Fibroblast of pulmonary artery (primary cell): ENCODE measurements around the gene HPD.

ENCODE experiments used
- DNase-seq: peaks from one replicate; pipeline ENCODE4 v3.0.0-alpha.2; 2010; ENCODE audit warnings: low read depth
- H3K4me3 ChIP-seq: replicated peaks from 2 replicates; pipeline ENCODE4 v1.5.1; 2011; ENCODE audit warnings: low read depth, mild to moderate bottlenecking, control low read depth, low read length, moderate library complexity
- TF ChIP-seq, protein P1 (sequence below): IDR thresholded peaks from 2 replicates; pipeline ENCODE4 v1.5.1; 2011; ENCODE audit warnings: mild to moderate bottlenecking, control low read depth, low read length, inconsistent platforms; ENCODE audit errors: missing control alignments

The HPD gene

DNA sequence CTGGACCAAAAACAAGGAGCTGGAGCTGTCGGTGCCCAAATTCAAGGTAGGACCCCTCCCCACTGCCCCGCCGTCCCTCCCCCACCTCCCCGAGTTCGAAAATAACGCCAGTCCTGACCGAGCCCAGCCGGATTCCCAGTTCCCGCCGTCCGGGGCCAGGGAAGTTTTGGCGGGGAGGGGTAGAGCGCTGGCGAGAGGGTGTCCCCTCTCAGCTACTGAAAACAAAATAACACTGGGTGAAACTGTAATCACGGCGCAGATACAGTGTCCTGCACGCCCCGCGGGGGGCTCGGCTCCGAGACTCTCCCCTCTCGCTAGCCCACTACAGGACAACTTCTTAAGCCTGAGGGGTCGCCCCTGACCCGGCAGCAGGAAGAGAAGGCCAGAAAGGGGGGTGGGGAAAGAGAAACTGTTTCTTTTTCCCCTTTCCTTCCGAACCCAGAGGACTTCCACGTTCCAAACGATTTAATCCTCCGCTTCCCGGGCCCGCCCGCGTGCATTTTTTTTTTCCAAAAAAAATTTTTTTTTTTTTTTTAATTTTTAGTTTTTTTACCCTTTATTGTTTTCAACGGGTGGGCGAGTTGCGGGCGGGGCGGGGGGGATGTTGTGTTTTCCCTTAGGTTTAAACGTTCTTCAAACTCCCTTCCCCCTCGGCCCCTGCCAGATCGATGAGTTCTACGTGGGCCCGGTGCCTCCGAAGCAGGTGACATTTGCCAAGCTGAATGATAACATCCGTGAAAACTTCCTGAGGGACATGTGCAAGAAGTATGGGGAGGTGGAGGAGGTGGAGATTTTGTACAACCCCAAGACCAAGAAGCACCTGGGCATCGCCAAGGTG, 53.3 kb downstream of the HPD start:
- TF ChIP-seq, protein P1, sequence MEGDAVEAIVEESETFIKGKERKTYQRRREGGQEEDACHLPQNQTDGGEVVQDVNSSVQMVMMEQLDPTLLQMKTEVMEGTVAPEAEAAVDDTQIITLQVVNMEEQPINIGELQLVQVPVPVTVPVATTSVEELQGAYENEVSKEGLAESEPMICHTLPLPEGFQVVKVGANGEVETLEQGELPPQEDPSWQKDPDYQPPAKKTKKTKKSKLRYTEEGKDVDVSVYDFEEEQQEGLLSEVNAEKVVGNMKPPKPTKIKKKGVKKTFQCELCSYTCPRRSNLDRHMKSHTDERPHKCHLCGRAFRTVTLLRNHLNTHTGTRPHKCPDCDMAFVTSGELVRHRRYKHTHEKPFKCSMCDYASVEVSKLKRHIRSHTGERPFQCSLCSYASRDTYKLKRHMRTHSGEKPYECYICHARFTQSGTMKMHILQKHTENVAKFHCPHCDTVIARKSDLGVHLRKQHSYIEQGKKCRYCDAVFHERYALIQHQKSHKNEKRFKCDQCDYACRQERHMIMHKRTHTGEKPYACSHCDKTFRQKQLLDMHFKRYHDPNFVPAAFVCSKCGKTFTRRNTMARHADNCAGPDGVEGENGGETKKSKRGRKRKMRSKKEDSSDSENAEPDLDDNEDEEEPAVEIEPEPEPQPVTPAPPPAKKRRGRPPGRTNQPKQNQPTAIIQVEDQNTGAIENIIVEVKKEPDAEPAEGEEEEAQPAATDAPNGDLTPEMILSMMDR: no peak
- no peak for DNase-seq
- H3K4me3 ChIP-seq: peak overlapping the region; percentile 78

DNA sequence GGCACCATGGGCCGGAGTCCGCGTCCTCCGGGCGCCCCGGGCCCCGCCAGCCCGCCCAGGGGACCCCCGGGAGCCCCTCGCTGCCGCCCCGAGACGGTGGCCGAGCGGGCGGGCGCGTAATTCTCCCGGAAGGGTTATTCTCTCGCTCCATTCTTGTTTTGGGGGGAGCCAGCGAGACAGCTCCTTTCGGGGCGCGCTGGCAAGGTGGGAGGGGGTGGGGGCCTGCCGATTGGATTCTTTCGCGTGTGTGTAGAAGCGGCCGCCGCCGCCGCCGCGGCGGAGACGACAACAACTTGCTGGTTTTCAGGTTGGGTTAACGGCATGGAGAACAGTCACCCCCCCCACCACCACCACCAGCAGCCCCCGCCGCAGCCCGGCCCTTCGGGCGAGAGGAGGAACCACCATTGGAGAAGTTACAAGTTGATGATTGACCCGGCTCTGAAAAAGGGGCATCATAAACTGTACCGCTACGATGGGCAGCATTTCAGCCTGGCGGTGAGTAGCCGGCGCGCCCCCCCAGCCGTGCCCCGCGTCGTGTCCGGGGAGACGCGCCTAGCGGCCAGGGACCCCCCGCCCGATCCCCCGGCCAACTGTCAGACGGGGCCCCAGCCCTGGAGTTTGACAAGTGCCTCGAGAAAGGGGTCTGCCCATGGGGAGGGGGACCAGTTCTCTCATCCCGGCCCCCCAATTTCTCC, 54.1 kb downstream of the HPD start:
- TF ChIP-seq, protein P1: no peak
- no peak for DNase-seq
- peak overlapping the region; percentile 78 for H3K4me3 ChIP-seq

DNA sequence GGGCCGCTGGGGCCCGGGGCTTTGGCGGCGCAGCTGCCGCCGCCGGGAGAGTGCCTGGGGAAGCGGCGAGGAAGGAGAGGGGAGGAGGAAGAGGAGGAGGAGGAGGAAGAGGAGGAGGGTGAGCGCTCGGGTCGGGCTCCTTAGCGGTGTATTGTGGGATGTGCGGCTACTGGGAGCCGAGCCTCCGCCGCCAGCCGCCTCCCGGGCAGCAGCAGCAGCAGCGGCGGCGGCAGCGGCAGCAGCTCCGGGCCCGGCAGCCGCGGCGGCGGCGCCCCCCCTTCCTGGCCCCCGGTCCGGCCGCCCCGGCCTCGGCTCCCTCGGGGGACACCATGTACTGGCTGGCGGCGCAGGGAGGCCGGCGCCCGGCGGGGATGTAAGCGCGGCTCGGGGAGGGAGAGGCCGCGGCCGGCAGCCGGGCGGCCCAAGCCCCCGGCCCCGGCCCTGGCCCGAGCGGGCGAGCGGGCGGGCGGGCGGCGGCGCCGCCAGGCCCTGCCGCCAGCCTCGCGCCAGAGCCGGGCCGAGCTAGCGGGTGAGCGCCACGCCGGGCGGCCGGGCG, 54.7 kb downstream of the HPD start, which contains the start of gene SETD1B:
Gene SETD1B, plus strand, starts transcription at position 149 of the 556 bp plus-strand sequence. CDS start 729 bp downstream, outside the sequence.
- peak; percentile 64 for DNase-seq
- peak within 1 kb of the TSS; percentile 78 for H3K4me3 ChIP-seq
- TF ChIP-seq, protein P1: no peak

DNA sequence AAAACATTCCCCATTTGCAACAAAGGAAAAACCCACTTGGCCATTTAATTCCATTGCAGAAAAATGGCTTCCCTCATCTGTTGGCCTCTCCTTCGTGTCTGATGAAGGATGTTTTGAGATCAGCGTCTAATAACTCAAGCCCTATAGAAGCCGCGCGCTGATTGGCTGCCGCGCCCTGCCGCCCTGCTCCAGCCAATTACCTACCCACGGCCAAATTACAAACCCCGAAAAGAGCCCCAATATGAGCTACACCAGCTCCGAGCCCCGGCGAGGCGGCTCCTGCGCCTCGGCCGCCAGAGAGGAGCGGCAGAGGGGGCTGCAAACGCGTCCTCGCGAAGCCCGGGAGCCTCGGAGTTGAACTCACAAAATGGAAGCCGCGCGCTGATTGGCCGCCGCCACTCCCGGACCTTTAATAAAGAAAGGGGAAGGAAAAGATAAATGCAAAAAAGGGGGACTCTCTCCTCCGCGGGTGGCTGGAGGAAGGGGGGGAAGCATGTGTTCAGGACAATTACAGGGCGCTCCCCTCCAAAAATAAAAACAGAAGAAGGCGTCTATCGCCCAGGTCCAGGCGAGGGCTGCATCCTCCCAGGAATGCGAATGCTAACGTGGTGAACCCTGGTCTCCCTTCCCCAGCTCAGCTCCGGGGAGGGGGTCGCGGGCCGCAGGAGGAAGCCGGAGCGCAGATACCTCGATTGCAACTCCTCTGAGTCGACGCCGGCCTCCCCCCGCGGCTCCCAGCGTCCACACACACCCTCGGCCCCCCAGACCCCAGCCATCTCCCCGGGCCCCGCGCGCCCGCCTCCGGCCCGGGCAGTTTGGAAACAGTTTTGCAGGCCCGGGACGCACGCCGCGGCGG, 55.6 kb downstream of the HPD start:
- peak overlapping the region; percentile 78 for H3K4me3 ChIP-seq
- DNase-seq: peak; percentile 97
- TF ChIP-seq, protein P1: no peak

DNA sequence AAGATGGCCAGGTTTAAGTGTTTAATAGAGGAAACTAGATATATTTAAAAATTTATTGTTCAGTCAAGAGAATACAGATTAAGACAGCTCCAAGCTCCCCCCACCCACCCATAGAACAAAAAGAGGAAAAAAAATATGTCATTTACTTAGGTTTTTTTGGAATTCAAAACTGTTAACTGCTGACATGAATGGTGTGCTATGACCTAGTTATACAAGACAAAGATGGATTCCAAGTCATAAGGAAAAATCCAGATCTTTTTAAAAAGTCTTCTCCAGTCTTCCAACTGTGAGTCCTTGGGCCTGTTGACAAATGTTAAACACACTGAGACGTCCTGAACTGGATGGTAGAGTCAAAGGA, 56.2 kb downstream of the HPD start:
- peak overlapping the region; percentile 78 for H3K4me3 ChIP-seq
- TF ChIP-seq, protein P1: no peak
- DNase-seq: no peak
